Measurements from ENCODE around the gene C17orf78.

- TF ChIP-seq CTCF (IDR thresholded peaks at IDR 0.05; ENCODE audit: insufficient read depth, low read depth, low read length) (no peak), EZH2 (IDR thresholded peaks at IDR 0.05; ENCODE audit: insufficient read depth, low read length) (no peak)
Measured at GRCh38 chr17:37400505-37400904, 24.7 kb downstream of the C17orf78 start.
